Loucy (cell line): ENCODE results near the gene INPP4B.

Experiments
- EZH2phosphoT487 ChIP-seq: fragments of 200-600 bp; IDR thresholded peaks from 2 replicates; pipeline ENCODE4 v1.6.1; 2018; ENCODE audit warnings: antibody characterized with exemption, mild to moderate bottlenecking, moderate library complexity, borderline replicate concordance
- TF ChIP-seq, protein P1 (sequence below): fragments of 200-600 bp; sonication (generic); conservative IDR thresholded peaks from 2 replicates; pipeline ENCODE4 v1.5.1; 2014; ENCODE audit warnings: mild to moderate bottlenecking, antibody characterized with exemption, low read length

GRCh38 chr4:142427456-142427855 is 418.6 kb downstream of the INPP4B start:
- TF ChIP-seq, protein P1, sequence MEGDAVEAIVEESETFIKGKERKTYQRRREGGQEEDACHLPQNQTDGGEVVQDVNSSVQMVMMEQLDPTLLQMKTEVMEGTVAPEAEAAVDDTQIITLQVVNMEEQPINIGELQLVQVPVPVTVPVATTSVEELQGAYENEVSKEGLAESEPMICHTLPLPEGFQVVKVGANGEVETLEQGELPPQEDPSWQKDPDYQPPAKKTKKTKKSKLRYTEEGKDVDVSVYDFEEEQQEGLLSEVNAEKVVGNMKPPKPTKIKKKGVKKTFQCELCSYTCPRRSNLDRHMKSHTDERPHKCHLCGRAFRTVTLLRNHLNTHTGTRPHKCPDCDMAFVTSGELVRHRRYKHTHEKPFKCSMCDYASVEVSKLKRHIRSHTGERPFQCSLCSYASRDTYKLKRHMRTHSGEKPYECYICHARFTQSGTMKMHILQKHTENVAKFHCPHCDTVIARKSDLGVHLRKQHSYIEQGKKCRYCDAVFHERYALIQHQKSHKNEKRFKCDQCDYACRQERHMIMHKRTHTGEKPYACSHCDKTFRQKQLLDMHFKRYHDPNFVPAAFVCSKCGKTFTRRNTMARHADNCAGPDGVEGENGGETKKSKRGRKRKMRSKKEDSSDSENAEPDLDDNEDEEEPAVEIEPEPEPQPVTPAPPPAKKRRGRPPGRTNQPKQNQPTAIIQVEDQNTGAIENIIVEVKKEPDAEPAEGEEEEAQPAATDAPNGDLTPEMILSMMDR: no peak
- no peak for TF ChIP-seq EZH2phosphoT487
